ENCODE results near the gene TMEM229A. TPM values are rescaled to one million over a fixed set of nuclear protein-coding genes. Genes with fewer than 3 reads are reported as not detected.

TMEM229A gene
- total RNA-seq, 4 donors from 2014 or later, result 0.27 to 0.49 TPM; not detected in 2

GRCh38 chr7:124033807-124034753, 1.2 kb upstream of the TMEM229A start:
- H3K36me3 ChIP-seq, result no peaks in the 10 kb centered on the region
- H3K27me3 ChIP-seq, result no peaks in the 10 kb centered on the region
- H3K9me3 ChIP-seq, result no peaks in the 10 kb centered on the region
- H3K4me1 ChIP-seq, result peaks cover 4 to 13% of the 10 kb centered on the region in 2 donors
- peak overlapping the region in 2 of 3 donors; percentile 24 to 26 for H3K4me3 ChIP-seq (replicated peaks in 1 of 3)
- WGBS, 2 donors, result 40 to 56% methylated on average over 16 of the region's 16 CpGs
- no peak overlapping the region for H3K27ac ChIP-seq
- intact Hi-C loops (cut with DNase I), result no loop called here
- DNase-seq, result no peak
- TF ChIP-seq POLR2A (IDR thresholded peaks at IDR 0.05), result no peak
- TF ChIP-seq CTCF (IDR thresholded peaks at IDR 0.05), result no peak

DNA sequence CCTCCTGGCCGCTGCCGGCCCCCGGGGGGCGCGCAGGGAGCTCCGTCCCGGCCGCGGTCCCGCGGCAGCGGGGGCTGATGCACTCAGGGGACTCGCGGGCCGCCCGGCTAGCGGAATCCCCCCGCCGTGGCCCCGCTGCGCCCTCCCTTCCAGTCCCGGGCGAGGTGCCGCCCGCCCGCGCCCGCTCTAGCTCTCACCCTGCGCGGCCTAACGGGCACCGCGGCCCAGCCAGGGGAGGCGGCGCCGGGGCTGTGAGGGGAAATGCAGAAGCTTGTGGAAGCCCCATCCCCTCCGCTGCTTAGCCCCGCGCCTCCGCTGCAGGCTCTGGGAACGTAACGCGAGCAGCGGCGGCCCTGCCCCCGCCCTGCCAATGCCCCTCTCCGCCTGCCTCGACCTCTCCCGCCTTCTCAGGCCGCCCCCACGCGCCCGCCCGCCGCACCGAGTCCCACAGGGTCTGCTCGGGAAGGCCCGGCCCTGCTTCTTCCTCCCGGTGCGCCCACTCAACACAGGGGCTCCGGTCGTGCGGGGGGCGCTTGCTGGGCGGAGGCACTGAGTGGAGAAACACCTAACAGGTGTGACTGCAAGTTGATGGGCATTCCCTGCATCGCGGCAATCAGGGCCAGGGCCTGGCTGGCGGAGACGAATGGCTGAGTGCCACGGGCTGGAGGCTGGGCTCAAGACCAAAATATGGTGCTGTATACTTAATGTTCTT, 384 bp upstream of the TMEM229A start:
- H3K4me1 ChIP-seq, result peaks cover 4 to 13% of the 10 kb centered on the region in 2 donors
- H3K27ac ChIP-seq, result no peak overlapping the region
- 3 to 7% methylated on average over 12 to 21 of the region's 70 CpGs for WGBS, 2 donors
- DNase-seq, result peak; percentile 48 to 58
- peak overlapping the region; percentile 12 to 26 (median 24) for H3K4me3 ChIP-seq (replicated peaks in 1 of 3)
- no peaks in the 10 kb centered on the region for H3K36me3 ChIP-seq
- H3K9me3 ChIP-seq, result no peaks in the 10 kb centered on the region
- intact Hi-C loops (cut with DNase I), result no loop called here
- TF ChIP-seq POLR2A (IDR thresholded peaks at IDR 0.05) (no peak), CTCF (IDR thresholded peaks at IDR 0.05) (no peak)
- no peaks in the 10 kb centered on the region for H3K27me3 ChIP-seq

DNA sequence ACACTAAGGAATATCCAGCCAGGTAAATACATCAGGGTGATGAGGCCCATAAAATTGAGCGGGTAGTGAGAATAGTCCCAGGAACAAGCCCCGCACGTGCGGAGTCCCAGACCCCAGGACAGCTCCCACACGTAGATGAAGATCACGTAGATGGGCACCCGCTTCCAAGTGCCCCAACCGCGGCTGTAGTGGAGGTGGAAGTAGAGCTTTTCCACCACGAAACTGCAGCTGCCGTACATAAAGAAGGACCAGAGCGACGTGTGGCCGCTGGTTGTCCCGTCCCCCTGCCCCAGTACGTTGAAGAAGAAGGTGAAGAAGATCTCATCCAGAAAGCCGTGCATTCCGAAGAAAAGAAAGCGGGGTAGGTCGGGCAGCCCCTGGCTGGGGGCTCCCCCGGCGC, 948 bp downstream of the TMEM229A start:
- no peak for TF ChIP-seq CTCF (IDR thresholded peaks at IDR 0.05)
- no peak for TF ChIP-seq POLR2A (IDR thresholded peaks at IDR 0.05)
- Histone ChIP-seq H3K4me1 (peaks cover 4 to 13% of the 10 kb centered on the region in 2 donors), H3K36me3 (no peaks in the 10 kb centered on the region), H3K4me3 (replicated peaks in 1 of 3) (peak overlapping the region in 1 of 3 donors; percentile 2), H3K9me3 (no peaks in the 10 kb centered on the region), H3K27ac (no peak overlapping the region), H3K27me3 (no peaks in the 10 kb centered on the region)
- intact Hi-C loops (cut with DNase I), result no loop called here
- DNase-seq, result no peak
- WGBS, 2 donors, result 4 to 7% methylated on average over 19 to 22 of the region's 22 CpGs

DNA sequence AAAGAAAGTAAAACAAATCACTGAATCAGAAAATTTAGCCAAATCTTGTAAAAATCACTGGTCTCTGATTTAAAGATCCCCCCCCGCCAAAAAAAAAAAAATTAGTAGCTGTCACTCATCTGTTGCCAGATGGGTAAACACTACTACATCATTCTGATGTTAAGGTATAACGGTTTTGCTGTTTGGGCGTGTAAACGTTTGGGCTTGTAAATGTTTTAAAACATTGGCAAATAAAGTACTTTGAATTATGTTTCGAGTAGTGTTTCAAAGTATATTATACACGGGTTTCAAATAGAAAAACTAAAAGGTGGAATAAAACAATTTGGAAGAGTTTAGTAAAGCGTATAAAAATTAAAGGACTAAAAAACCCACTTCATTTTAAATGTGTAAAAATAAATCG, 1.5 kb downstream of the TMEM229A start:
- Histone ChIP-seq H3K4me1 (peaks cover 4 to 13% of the 10 kb centered on the region in 2 donors), H3K36me3 (no peaks in the 10 kb centered on the region), H3K4me3 (replicated peaks in 1 of 3) (no peak overlapping the region), H3K27me3 (no peaks in the 10 kb centered on the region), H3K27ac (no peak overlapping the region), H3K9me3 (no peaks in the 10 kb centered on the region)
- WGBS, 2 donors, result 51 to 59% methylated on average over 8 of the region's 8 CpGs
- no peak for DNase-seq
- no peak for TF ChIP-seq POLR2A (IDR thresholded peaks at IDR 0.05)
- TF ChIP-seq CTCF (IDR thresholded peaks at IDR 0.05), result no peak
- intact Hi-C loops (cut with DNase I), result no loop called here

All from thyroid gland (tissue), 4 donors.